Measurements from ENCODE around the gene CCDC3. TPM values are rescaled to one million over a fixed set of nuclear protein-coding genes. Genes with fewer than 3 reads are reported as not detected.

CCDC3 gene
- total RNA-seq, 1 experiment from 2014 or later, result 0.10 TPM

- intact Hi-C loops (cut with micrococcal nuclease; ENCODE audit: unreplicated experiment) (no loop called here), in situ Hi-C loops (cut with HindIII; ENCODE audit: low pct_unique_long_range_greater_than_20kb, low sequenced_read_pairs) (no loop called here)
- H3K4me3 ChIP-seq (ENCODE audit: low read depth in 2 of 2, low read length in 2 of 2), result no peak overlapping the region
- no peak overlapping the region for H3K27ac ChIP-seq (ENCODE audit: low read length)
- no peak for TF ChIP-seq POLR2AphosphoS5 (IDR thresholded peaks at IDR 0.05; ENCODE audit: low read depth, low read length)
- no peak for TF ChIP-seq CTCF (IDR thresholded peaks at IDR 0.05)
- H3K4me1 ChIP-seq (ENCODE audit: control insufficient read depth, insufficient read depth, low read length), result no peaks in the 10 kb centered on the region
- BruUV-seq (replicated peaks), result no TSS peak
- DNase-seq (ENCODE audit: low read depth, low spot score), result no peak
- no peak for ATAC-seq
- ChIA-PET CTCF (no interaction called here), POLR2A (no interaction called here)
- no peaks in the 10 kb centered on the region for H3K9me3 ChIP-seq (ENCODE audit: control insufficient read depth, insufficient read depth, low read depth, low read length)
- no peaks in the 10 kb centered on the region for H3K36me3 ChIP-seq (ENCODE audit: control insufficient read depth, insufficient read depth, low read length)
- no peaks in the 10 kb centered on the region for H3K27me3 ChIP-seq (ENCODE audit: control insufficient read depth, insufficient read depth, low read length)
Observed at GRCh38 chr10:12995425-12995861, 6.1 kb downstream of the CCDC3 start.

- H3K27me3 ChIP-seq (ENCODE audit: control insufficient read depth, insufficient read depth, low read length), result no peaks in the 10 kb centered on the region
- in situ Hi-C loops (cut with HindIII; ENCODE audit: low pct_unique_long_range_greater_than_20kb, low sequenced_read_pairs), result no loop called here
- CTCF ChIA-PET, result no interaction called here
Observed at GRCh38 chr10:12993595-12993994, 7.9 kb downstream of the CCDC3 start.

More at GRCh38 chr10:12993595-12993994, 7.9 kb downstream of the CCDC3 start:
- TF ChIP-seq REST (IDR thresholded peaks at IDR 0.05; ENCODE audit: insufficient read depth in 1 of 2, low read depth in 2 of 2, low read length in 1 of 2), result no peak
- TF ChIP-seq SIN3A (IDR thresholded peaks at IDR 0.05; ENCODE audit: borderline replicate concordance, insufficient read depth, low read depth, low read length), result no peak
- TF ChIP-seq POLR2AphosphoS5 (IDR thresholded peaks at IDR 0.05; ENCODE audit: low read depth, low read length), result no peak
- TF ChIP-seq TCF7L2 (IDR thresholded peaks at IDR 0.05; ENCODE audit: low read depth, low read length), result no peak
- no peak for TF ChIP-seq CTCF (IDR thresholded peaks at IDR 0.05)
- H3K4me3 ChIP-seq (ENCODE audit: low read depth in 2 of 2, low read length in 2 of 2), result no peak overlapping the region
- POLR2A ChIA-PET, result no interaction called here
- no peaks in the 10 kb centered on the region for H3K4me1 ChIP-seq (ENCODE audit: control insufficient read depth, insufficient read depth, low read length)
- DNase-seq (ENCODE audit: low read depth, low spot score), result no peak
- no peaks in the 10 kb centered on the region for H3K9me3 ChIP-seq (ENCODE audit: control insufficient read depth, insufficient read depth, low read depth, low read length)
- H3K36me3 ChIP-seq (ENCODE audit: control insufficient read depth, insufficient read depth, low read length), result no peaks in the 10 kb centered on the region
- no TSS peak for BruUV-seq (replicated peaks)
- H3K27ac ChIP-seq (ENCODE audit: low read length), result no peak overlapping the region
- intact Hi-C loops (cut with micrococcal nuclease; ENCODE audit: unreplicated experiment), result no loop called here
- no peak for ATAC-seq

Measured in Panc1 (cell line).